Caco-2 (cell line): Measurements from ENCODE around the gene PTAFR. TPM values are rescaled to one million over a fixed set of nuclear protein-coding genes. Genes with fewer than 3 reads are reported as not detected.
A peak's percentile ranks its signal among the peaks of the same experiment; 100 is the strongest.

Source experiments
- BruUV-seq: library from RNA; stranded (reverse); fragments of 400-500 nt; replicated peaks from 2 replicates; lab custom pipeline; 2021; lab: Mats Ljungman, UMichigan
- CTCF ChIA-PET: fragments of 300-600 bp; sonication (Branson Sonifier 250); formaldehyde crosslinking; loops from one replicate; lab custom pipeline; 2022; ENCODE audit warnings: antibody characterized with exemption; lab: Charles Lee
- POLR2A ChIA-PET: fragments of 300-600 bp; sonication (Branson Sonifier 250); formaldehyde crosslinking; loops from one replicate; lab custom pipeline; 2022; ENCODE audit warnings: antibody characterized with exemption; lab: Charles Lee
- DNase-seq, 2 experiments: peaks; one replicate each; pipeline versions ENCODE4 v3.0.0 to v3.0.0-alpha.2; 2020 to 2022
- H3K27me3 ChIP-seq: replicated peaks from 2 replicates; pipeline ENCODE4 v1.6.0; 2011; ENCODE audit warnings: low read length; ENCODE audit not compliant: control insufficient read depth, insufficient read depth
- H3K36me3 ChIP-seq: 2 replicates; pipeline ENCODE4 v1.5.1; 2011; ENCODE audit warnings: low read length; ENCODE audit not compliant: control insufficient read depth, insufficient read depth
- H3K4me1 ChIP-seq: fragments of 250-450 bp; sonication (Bioruptor Pico); 2 replicates; pipeline ENCODE4 v1.5.1; 2020; ENCODE audit warnings: mild to moderate bottlenecking
- H3K4me3 ChIP-seq: 2 replicates; pipeline ENCODE4 v1.5.1; 2011; ENCODE audit warnings: low read depth, mild to moderate bottlenecking, control low read depth, low read length
- H3K9me3 ChIP-seq: fragments of 250-450 bp; sonication (Bioruptor Pico); 2 replicates; pipeline ENCODE4 v1.5.1; 2020; ENCODE audit warnings: mild to moderate bottlenecking, moderate library complexity
- H3K27ac Mint-ChIP-seq: one replicate; pipeline ENCODE4 v1.8.0; 2022; ENCODE audit warnings: mixed read lengths; ENCODE audit not compliant: unreplicated experiment
- H3K27me3 Mint-ChIP-seq: one replicate; pipeline ENCODE4 v1.8.0; 2022; ENCODE audit warnings: mixed read lengths; ENCODE audit not compliant: insufficient read depth, unreplicated experiment
- H3K36me3 Mint-ChIP-seq: one replicate; pipeline ENCODE4 v1.8.0; 2022; ENCODE audit warnings: mild to moderate bottlenecking, mixed read lengths; ENCODE audit not compliant: insufficient read depth, unreplicated experiment
- H3K4me1 Mint-ChIP-seq: one replicate; pipeline ENCODE4 v1.8.0; 2022; ENCODE audit warnings: low read depth, mixed read lengths; ENCODE audit not compliant: unreplicated experiment
- H3K4me3 Mint-ChIP-seq: one replicate; pipeline ENCODE4 v1.8.0; 2022; ENCODE audit warnings: mild to moderate bottlenecking, moderate library complexity, mixed read lengths; ENCODE audit not compliant: unreplicated experiment
- H3K9me3 Mint-ChIP-seq: one replicate; pipeline ENCODE4 v1.8.0; 2022; ENCODE audit warnings: mixed read lengths; ENCODE audit not compliant: unreplicated experiment
- intact Hi-C: fragments of 100-400 bp; cut with micrococcal nuclease; formaldehyde crosslinking; loops from one replicate; pipeline ENCODE4 v1.10.0; 2022; ENCODE audit not compliant: unreplicated experiment
- total RNA-seq: library from RNA; stranded (reverse); gene quantifications from 2 replicates; pipeline ENCODE4 v1.2.3, GENCODE V29; 2022
- TF ChIP-seq, protein P1 (sequence below), 2 experiments: fragments of 200-600 bp in 1 of 2; IDR thresholded peaks; 1 replicate in 1 of 2; 2 replicates in 1 of 2; pipeline versions ENCODE4 v1.5.1 to v1.8.0; 2011 to 2022; ENCODE audit warnings: antibody characterized with exemption in 1 of 2, control low read depth in 1 of 2, inconsistent platforms in 1 of 2, low read depth in 1 of 2, low read length in 1 of 2, mild to moderate bottlenecking in 1 of 2, moderate library complexity in 1 of 2; ENCODE audit not compliant: insufficient read depth in 1 of 2, severe bottlenecking in 1 of 2, unreplicated experiment in 1 of 2

PTAFR gene
- total RNA-seq, 1 experiment from 2014 or later: 0.32 TPM

DNA sequence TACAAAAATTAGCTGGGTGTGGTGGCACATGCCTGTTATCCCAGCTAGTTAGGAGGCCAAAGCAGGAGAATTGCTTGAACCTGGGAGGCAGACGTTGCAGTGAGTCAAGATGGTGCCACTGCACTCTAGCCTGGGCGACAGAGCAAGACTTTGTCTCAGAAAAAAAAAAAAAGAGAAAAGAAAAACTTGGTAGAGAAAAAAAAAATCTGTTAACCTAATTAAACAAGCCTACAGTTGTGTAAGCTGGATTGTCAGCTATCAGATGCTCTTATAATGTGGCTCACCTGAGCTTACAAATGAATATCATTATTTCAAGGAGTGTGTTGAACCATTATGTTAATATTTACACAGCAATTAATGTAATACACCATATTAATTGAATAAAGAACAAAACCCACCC lies 61.6 kb downstream of the PTAFR start:
- no peak overlapping the region for H3K27ac Mint-ChIP-seq
- H3K27me3 Mint-ChIP-seq: no peaks in the 10 kb centered on the region
- no TSS peak for BruUV-seq
- H3K4me1 Mint-ChIP-seq: no peaks in the 10 kb centered on the region
- POLR2A ChIA-PET: no interaction called here
- no peak for DNase-seq
- Histone ChIP-seq H3K36me3 (no peaks in the 10 kb centered on the region), H3K4me3 (no peak overlapping the region), H3K4me1 (no peaks in the 10 kb centered on the region), H3K27me3 (no peaks in the 10 kb centered on the region), H3K9me3 (no peaks in the 10 kb centered on the region)
- intact Hi-C loops: no loop called here
- H3K4me3 Mint-ChIP-seq: no peak overlapping the region
- H3K9me3 Mint-ChIP-seq: no peaks in the 10 kb centered on the region
- TF ChIP-seq, protein P1, sequence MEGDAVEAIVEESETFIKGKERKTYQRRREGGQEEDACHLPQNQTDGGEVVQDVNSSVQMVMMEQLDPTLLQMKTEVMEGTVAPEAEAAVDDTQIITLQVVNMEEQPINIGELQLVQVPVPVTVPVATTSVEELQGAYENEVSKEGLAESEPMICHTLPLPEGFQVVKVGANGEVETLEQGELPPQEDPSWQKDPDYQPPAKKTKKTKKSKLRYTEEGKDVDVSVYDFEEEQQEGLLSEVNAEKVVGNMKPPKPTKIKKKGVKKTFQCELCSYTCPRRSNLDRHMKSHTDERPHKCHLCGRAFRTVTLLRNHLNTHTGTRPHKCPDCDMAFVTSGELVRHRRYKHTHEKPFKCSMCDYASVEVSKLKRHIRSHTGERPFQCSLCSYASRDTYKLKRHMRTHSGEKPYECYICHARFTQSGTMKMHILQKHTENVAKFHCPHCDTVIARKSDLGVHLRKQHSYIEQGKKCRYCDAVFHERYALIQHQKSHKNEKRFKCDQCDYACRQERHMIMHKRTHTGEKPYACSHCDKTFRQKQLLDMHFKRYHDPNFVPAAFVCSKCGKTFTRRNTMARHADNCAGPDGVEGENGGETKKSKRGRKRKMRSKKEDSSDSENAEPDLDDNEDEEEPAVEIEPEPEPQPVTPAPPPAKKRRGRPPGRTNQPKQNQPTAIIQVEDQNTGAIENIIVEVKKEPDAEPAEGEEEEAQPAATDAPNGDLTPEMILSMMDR (IDR thresholded peaks at IDR 0.05; ENCODE audit: insufficient read depth in 1 of 2, low read depth in 1 of 2, low read length in 1 of 2, severe bottlenecking in 1 of 2, unreplicated experiment in 1 of 2): no peak
- H3K36me3 Mint-ChIP-seq: no peaks in the 10 kb centered on the region
- CTCF ChIA-PET: no interaction called here

DNA sequence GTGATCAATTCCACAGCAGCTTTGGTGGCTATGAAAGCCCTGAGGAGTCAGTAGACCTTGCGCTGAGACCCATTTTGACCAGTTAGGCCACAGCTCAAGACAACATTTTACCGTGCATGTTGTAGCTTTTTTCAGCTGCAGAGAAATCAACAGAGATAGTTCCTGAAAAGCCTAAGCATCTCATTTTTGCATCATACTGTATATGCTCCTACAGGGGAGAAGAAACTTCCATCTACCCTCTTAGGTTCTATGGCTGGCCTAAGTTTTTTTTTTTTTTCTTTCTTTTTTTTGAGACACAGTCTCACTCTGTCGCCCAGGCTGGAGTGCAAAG lies 63.3 kb downstream of the PTAFR start:
- intact Hi-C loops: no loop called here
- TF ChIP-seq, protein P1 (IDR thresholded peaks at IDR 0.05; ENCODE audit: insufficient read depth in 1 of 2, low read depth in 1 of 2, low read length in 1 of 2, severe bottlenecking in 1 of 2, unreplicated experiment in 1 of 2): no peak
- BruUV-seq: no TSS peak
- no peaks in the 10 kb centered on the region for H3K27me3 ChIP-seq
- Mint-ChIP-seq H3K27me3 (no peaks in the 10 kb centered on the region), H3K9me3 (no peaks in the 10 kb centered on the region), H3K36me3 (no peaks in the 10 kb centered on the region), H3K27ac (no peak overlapping the region), H3K4me1 (no peaks in the 10 kb centered on the region), H3K4me3 (no peak overlapping the region)
- no peak overlapping the region for H3K4me3 ChIP-seq
- ChIA-PET POLR2A (no interaction called here), CTCF (interaction anchor here (1.6 kb wide), 1 partner anchor 22 kb away, joined by 4 read pairs; no protein-coding TSS in a partner anchor)
- DNase-seq: no peak
- no peaks in the 10 kb centered on the region for H3K9me3 ChIP-seq
- no peaks in the 10 kb centered on the region for H3K4me1 ChIP-seq
- no peaks in the 10 kb centered on the region for H3K36me3 ChIP-seq

DNA sequence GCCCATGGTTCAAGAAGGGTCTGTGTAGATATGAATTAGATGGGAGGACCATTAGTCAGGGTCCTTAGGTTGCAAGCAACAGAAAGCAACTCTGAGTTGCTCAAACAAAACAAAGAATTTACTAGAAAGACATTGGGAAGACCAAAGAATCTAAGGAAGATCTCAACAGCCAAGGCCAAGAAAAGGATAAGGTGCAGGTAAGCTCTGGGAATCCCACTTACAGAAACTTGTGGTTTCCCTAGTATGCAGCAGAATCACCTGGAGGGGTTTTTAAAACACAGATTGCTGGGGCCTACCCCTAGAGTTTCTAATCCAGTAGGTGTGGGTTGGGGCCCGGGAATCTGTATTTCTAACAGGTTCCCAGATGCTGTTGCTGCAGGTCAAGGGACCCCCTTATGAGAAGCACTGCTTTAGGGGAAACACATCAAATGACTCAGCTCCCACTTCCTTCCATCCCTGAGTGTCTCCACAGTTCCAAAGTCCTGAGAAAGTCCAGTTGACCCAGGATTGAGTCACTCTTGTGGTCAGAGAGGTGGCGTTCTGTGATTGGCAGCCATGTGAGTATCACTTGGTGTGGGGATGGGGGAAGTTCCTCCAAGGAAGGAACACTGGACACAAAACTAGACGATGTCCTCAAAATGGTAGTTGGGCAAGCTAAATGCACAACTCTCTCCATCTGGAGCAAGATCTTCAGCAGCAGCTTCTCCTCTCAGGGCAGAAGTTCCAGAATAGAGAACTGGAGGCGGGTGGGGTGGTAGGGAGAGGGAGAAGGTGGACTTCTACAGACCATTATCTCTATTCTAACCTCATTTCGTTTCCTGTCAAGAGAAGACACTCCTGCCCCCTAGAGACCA lies 63.9 kb downstream of the PTAFR start:
- H3K4me1 Mint-ChIP-seq: no peaks in the 10 kb centered on the region
- intact Hi-C loops: no loop called here
- no peaks in the 10 kb centered on the region for H3K9me3 ChIP-seq
- no peaks in the 10 kb centered on the region for H3K27me3 ChIP-seq
- no peak overlapping the region for H3K4me3 Mint-ChIP-seq
- no peak overlapping the region for H3K27ac Mint-ChIP-seq
- H3K36me3 Mint-ChIP-seq: no peaks in the 10 kb centered on the region
- DNase-seq: peak in 1 of 2 experiments; percentile 9
- ChIA-PET CTCF (interaction anchor here (0.6 to 1.6 kb wide), 2 partner anchors 21 kb away, joined by 3 to 4 read pairs; no protein-coding TSS in a partner anchor), POLR2A (interaction anchor here (0.6 kb wide), 1 partner anchor 21 kb away, joined by 3 read pairs; no protein-coding TSS in a partner anchor)
- H3K4me3 ChIP-seq: no peak overlapping the region
- no peaks in the 10 kb centered on the region for H3K4me1 ChIP-seq
- TF ChIP-seq, protein P1 (IDR thresholded peaks at IDR 0.05; ENCODE audit: insufficient read depth in 1 of 2, low read depth in 1 of 2, low read length in 1 of 2, severe bottlenecking in 1 of 2, unreplicated experiment in 1 of 2): no peak
- no peaks in the 10 kb centered on the region for H3K36me3 ChIP-seq
- BruUV-seq: no TSS peak
- H3K27me3 Mint-ChIP-seq: no peaks in the 10 kb centered on the region
- H3K9me3 Mint-ChIP-seq: no peaks in the 10 kb centered on the region
